AG10803 (cell line): ENCODE results near the gene HOXA11.

Source experiments
- DNase-seq: peaks from one replicate; pipeline ENCODE4 v3.0.0; 2010; ENCODE audit warnings: low read depth
- H3K4me3 ChIP-seq: 2 replicates; pipeline ENCODE4 v1.5.1; 2011; ENCODE audit warnings: mild to moderate bottlenecking, low read length, control low read depth
- CTCF ChIP-seq: conservative IDR thresholded peaks from 2 replicates; pipeline ENCODE4 v1.5.1; 2011; ENCODE audit warnings: mild to moderate bottlenecking, low read length, control low read depth, inconsistent platforms

Gene HOXA11

DNA sequence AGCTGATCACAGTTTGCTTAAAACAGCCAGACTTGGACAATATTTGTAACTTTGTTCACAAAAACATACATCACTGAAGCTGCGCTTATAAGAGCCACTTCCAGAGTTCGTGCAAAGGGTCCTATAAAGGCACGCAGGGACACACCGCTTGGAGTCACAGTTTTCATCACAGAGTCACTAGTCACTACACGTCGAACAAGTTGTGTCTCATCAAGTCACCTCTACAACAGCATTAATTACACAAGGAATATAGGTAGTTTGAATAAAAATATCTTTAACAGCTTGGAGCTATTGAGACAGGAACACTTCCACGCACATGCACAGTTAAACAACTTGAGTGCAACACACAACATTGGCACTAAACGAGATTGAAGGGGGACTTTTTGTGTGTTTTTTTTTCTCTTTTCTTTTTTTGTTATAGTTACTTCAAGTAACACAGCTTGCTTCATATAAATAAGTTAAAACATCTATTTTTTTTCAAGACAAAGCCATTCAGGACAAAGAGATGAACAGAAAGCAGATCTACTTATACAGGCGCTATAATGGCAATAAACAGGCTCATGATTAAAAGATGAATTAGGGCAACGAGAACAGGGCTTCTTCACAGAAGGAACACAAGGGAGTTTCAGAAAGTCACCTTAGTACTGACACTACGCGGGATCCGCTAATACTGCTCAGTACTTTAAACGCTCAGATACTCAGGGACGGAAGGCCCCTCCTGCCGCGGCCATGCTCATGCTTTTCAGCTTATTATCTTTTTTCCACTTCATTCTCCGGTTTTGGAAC lies 43.7 kb downstream of the HOXA11 start:
- DNase-seq, result no peak
- TF ChIP-seq CTCF, result no peak
- no peak overlapping the region for H3K4me3 ChIP-seq

GRCh38 chr7:27140126-27140857 lies 44.7 kb downstream of the HOXA11 start:
- no peak for DNase-seq
- no peak for TF ChIP-seq CTCF
- H3K4me3 ChIP-seq, result no peak overlapping the region

GRCh38 chr7:27139334-27140125 lies 45.5 kb downstream of the HOXA11 start:
- no peak for TF ChIP-seq CTCF
- DNase-seq, result no peak
- H3K4me3 ChIP-seq, result no peak overlapping the region

- DNase-seq, result no peak
- TF ChIP-seq CTCF, result no peak
- no peak overlapping the region for H3K4me3 ChIP-seq
Observed at GRCh38 chr7:27138985-27139333, 46.1 kb downstream of the HOXA11 start.

- no peak overlapping the region for H3K4me3 ChIP-seq
- DNase-seq, result no peak
- no peak for TF ChIP-seq CTCF
Observed at GRCh38 chr7:27138472-27138871, 46.6 kb downstream of the HOXA11 start.

DNA sequence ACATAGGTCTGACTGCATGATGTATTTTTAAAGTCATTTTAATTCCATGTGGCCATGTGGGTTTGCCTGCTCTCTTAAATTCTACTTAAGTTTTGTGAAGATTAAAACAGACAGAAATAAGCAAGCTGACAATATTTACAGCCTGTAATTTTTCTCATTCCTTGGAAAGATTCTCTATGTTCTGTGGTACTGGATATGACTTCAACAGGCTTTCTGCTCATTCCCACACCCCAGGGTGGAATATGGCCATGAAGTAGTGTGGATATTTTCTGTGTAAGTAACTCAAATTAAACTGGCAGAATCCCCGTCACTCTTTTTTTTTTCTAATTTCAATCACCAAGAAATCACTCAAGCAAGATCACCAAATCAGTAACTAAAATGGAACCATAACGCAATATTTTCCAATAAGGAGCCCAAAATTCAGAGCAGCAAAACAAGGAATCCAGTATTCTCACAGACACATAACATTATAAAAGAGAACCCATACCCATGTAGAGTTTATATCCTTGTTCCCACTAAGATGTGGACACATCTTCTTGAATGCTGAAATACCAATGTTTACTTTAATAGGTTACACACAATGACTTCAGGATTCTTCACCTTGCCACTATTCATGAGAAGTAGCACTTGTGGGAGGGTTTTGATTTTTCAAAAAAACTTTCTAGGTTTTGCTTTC lies 47.3 kb downstream of the HOXA11 start:
- no peak overlapping the region for H3K4me3 ChIP-seq
- TF ChIP-seq CTCF, result no peak
- no peak for DNase-seq
